Activated CD4-positive, alpha-beta T cell treated with anti-CD3 and anti-CD28 coated beads, Interleukin-2, amount 50 U/mL, for 16 hours (primary cell): ENCODE results near the gene C2CD4B.

ENCODE experiments used
- DNase-seq: peaks from one replicate; pipeline ENCODE4 v3.0.0-alpha.2; 2020

Gene C2CD4B

GRCh38 chr15:62147551-62147950, 17.5 kb downstream of the C2CD4B start:
- no peak for DNase-seq

- DNase-seq = no peak
Observed at GRCh38 chr15:62147149-62147548, 17.9 kb downstream of the C2CD4B start.

DNA sequence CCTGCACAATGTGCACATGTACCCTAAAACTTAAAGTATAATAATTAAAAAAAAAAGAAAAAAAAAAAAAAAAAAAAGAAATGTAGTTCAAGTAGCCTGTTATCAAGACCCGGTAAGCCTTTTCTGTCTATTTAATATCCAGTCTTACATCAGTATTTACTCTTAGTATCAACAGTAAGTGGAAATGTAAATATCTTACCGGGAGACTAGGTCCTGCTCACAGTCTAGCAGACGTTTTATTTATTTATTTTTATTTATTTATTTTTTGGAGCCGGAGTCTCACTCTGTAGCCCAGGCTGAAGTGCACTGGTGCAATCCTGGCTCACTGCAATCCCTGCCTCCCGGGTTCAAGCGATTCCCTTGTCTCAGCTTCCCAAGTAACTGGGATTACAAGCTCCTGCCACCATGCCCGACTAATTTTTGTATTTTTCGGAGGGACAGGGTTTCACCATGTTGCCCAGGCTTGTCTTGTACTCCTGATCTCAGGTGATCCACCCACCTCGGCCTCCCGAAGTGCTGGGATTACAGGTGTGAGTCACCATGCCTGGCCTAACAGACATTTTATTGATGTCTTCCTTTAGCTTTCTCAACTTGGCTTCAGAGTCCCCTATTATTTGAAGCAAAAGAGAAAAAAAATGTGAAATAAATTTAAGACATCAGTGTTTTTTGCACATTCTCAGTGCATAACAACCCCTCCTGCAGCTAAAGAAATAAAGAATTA, 19.9 kb downstream of the C2CD4B start:
- no peak for DNase-seq

- DNase-seq = no peak
Observed at GRCh38 chr15:62142736-62143135, 22.3 kb downstream of the C2CD4B start.

DNA sequence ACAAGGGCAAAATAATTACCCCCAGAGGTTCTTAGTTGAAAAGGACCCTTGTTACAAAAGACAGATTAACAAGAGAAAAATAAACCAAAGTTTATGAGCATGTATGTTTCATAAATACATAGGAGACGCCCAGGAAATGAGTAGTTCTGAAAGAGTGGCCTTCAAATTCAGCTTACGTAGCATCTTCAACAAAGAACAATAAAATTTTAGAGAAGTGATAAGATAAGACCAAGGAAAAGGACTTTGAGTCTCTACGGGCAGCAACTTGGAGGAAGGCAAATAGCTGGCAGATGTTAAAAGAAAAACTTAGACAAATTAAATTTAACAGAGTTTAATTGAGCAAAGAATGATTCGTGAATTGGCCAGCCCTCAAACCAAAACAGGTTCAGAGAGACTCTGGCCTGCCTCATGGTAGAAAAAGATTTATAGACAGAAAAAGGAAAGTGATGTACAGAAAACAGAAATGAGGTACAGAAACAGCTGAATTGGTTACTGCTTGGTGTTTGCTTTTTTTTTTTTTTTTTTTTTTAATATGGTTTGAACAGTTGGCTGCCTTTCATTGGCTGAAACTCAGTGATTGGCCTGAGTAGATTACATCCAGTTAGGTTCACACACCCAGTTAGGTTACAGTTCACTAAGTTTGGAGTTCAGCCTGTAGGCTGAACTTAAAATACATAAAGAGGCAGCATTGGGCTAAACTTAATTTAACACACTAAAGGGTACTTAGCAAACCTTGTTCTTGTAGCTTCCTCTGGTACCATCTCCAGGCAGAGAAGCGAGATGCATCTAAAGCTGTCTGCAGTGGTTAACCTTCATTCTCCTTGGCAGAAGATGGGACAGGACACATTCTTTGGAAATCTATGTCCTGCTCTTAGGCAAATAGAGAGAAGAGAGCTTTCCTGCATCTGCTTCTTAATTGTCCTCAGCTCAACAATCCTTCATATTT, 23.2 kb downstream of the C2CD4B start:
- DNase-seq = no peak

- no peak for DNase-seq
Observed at GRCh38 chr15:62141200-62141599, 23.9 kb downstream of the C2CD4B start.

DNA sequence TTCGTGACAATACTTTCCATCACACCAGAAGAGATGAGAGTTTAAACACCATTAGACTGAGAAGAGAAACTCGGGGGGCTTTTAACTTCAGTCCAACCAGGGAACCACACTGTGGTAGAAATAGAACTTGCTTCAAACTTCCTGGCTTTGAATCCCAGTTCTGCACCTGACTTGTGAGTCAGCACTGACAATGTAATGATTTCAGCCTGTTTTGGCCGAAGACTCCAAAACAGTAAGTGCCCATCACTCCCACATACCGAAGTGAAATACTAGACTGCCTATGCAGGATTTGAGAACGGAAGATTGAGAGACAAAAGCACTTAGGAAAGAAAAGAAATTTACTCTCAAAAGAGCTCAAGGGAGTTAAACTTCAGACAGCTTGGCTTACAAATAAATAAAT, 27.0 kb downstream of the C2CD4B start:
- no peak for DNase-seq

- no peak for DNase-seq
Observed at GRCh38 chr15:62136911-62137865, 27.9 kb downstream of the C2CD4B start.

DNA sequence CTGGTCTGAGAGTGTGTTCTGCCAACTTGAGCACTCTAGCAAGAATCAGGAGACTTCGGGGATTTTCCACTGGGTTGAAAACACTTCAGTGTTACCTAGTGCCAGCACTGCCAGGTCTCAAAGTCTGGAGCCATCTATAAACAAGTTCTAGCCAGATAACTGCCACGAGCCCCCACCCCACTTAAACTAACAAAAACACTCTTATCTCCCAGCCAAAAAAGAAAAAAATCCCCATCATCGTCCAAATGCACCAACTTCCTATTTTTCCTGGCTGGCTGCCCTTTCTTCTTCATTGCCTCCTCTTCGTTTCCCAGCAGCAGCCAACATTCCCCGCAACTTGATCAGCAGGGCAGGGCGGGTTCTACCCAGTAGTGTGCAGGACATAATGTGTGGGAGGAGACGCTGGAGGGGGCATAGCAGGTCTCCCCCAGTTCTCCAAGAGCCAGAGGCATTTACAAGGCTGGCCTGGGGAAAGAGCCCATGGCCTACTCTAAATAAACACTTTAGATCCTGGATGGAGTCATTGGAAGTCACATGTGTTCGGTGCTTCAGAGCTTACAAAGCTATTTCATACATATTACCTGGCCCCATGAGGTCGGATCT, 29.5 kb downstream of the C2CD4B start:
- no peak for DNase-seq

GRCh38 chr15:62133141-62133540, 31.9 kb downstream of the C2CD4B start:
- DNase-seq = no peak

GRCh38 chr15:62128916-62129315, 36.2 kb downstream of the C2CD4B start:
- peak; percentile 14 for DNase-seq

GRCh38 chr15:62126364-62126763, 38.7 kb downstream of the C2CD4B start:
- no peak for DNase-seq

GRCh38 chr15:62125773-62126172, 39.3 kb downstream of the C2CD4B start:
- no peak for DNase-seq

DNA sequence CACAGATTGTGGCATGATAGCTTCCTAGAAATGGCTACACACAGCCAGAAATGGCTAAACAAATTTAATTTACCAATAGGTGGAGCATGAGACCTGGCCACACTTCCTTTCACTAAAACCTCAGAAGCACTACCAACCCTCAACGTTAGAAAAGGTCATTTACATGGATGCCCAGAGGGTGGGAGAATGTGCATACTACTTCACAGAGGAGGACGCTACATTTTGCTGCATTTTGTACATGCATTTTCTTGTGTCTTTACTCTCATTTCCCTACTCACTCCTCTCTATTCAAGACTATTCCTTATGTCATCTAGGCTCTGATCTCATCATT, 40.1 kb downstream of the C2CD4B start:
- peak; percentile 20 for DNase-seq

GRCh38 chr15:62124176-62124972, 40.7 kb downstream of the C2CD4B start:
- peak; percentile 22 for DNase-seq

DNA sequence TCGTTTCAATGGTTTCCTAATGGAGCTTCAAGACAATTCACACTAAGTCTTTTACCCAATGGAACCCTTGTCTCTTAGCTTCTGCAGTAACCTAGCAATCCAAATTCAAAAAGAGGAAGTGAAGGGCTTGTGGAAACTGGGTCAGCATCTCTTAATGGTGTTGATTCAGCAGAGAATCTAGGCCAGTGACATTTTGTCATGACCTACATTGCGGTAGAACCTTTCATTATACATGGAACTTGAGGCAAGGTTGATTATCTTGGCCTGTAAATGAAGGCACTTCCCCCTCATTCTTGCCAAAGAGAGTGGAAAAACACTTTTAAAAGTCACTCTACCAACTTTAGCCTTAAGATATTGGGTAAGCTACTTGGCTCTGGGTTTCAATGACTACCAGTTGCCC, 42.8 kb downstream of the C2CD4B start:
- DNase-seq = no peak

DNA sequence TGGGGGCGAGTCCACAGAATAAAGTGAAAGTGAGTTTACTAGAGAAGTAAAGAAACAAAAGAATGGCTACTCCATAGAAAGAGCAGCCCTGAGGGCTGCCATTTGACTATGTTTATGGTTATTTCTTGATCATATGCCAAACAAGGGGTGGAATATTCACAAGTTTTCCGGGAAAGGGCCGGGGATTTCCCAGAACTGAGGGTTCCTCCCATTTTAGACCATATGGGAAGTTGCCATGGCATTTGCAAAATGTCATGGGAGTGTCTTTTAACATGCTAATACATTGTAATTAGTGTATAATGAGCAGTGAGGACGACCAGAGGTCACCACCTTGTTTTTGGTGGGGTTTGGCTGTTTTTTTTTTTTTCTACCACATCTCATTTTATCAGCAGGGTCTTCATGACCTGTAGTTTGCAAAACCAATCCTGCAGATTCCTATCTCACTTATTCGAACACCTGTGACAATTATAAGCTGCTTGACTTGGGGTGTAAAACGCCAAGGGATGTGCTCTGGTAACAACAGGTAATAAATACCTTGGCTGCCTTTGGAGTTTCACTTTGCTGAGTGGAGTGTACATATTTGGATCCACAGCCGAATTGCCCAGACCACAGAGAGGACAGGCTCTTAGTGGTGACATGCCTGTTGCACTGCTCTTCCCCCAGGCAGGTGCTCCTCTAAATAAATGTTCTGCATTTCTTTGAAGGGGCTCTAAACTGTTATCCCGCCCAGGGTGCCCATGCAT, 43.6 kb downstream of the C2CD4B start:
- DNase-seq = no peak

DNA sequence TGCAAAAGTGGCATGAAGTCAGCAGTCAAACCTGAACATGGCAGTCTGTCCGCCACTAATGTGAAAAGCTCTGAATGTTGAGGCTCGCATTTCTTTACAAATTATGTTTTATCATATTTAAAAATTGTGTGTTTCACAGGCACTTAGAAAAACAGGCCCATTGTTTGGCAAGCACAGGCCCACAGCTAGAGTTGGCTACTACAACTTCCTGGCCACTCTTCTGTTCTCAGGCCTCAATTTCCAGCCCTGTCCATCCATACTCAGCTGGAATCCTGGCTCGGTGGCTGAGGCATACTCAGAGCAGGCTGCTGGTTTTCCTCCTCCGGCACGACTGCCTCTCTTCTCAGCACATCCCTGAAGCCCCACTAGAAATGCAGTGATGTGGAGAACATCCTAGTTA, 44.3 kb downstream of the C2CD4B start:
- DNase-seq = no peak

- DNase-seq = no peak
Observed at GRCh38 chr15:62119874-62120273, 45.2 kb downstream of the C2CD4B start.

- DNase-seq = peak; percentile 80
Observed at GRCh38 chr15:62119227-62119864, 45.7 kb downstream of the C2CD4B start.
